Adrenal gland (tissue), 12 donors: ENCODE measurements around the gene HYAL1. TPM values are rescaled to one million over a fixed set of nuclear protein-coding genes. Genes with fewer than 3 reads are reported as not detected.

Experiments used
- DNase-seq, 7 donors: peaks; one replicate each; pipeline ENCODE4 v3.0.0-alpha.2; 2019 to 2020
- H3K27ac ChIP-seq, 5 donors: fragments of 200-600 bp; sonication (generic) in 4 of 5; 1 replicate in 3 of 5; 2 replicates in 2 of 5; pipeline versions ENCODE4 v1.5.1 to v1.8.0; 2016 to 2020; ENCODE audit warnings: mild to moderate bottlenecking in 1 of 5
- H3K27me3 ChIP-seq: fragments of 200-600 bp; 2 replicates; pipeline ENCODE4 v1.8.0; 2021
- H3K36me3 ChIP-seq, 2 donors: fragments of 200-600 bp; replicated peaks in 1 of 2; 1 replicate in 1 of 2; 2 replicates in 1 of 2; pipeline versions ENCODE4 v1.5.1 to v1.8.0; 2018 to 2022
- H3K4me1 ChIP-seq, 2 donors: fragments of 200-600 bp; replicated peaks in 1 of 2; 1 replicate in 1 of 2; 2 replicates in 1 of 2; pipeline versions ENCODE4 v1.5.1 to v1.8.0; 2018 to 2021
- H3K4me3 ChIP-seq, 4 donors: fragments of 200-600 bp; sonication (generic) in 3 of 4; one replicate each; pipeline ENCODE4 v1.5.1; 2016 to 2018
- H3K9me3 ChIP-seq, 3 donors: fragments of 200-600 bp; sonication (generic) in 1 of 3; replicated peaks in 1 of 3; 1 replicate in 2 of 3; 2 replicates in 1 of 3; pipeline versions ENCODE4 v1.5.1 to v1.8.0; 2016 to 2021
- CTCF ChIP-seq, 6 experiments: fragments of 450-650 bp in 4 of 6; fragments of 200-600 bp in 2 of 6; sonication (generic) in 1 of 6; IDR thresholded peaks; 1 replicate in 5 of 6; 2 replicates in 1 of 6; pipeline versions ENCODE4 v1.5.1 to v1.8.0; 2016 to 2021; ENCODE audit warnings: antibody characterized with exemption in 6 of 6, mild to moderate bottlenecking in 2 of 6, moderate library complexity in 1 of 6
- POLR2A ChIP-seq, 2 donors: fragments of 450-650 bp; IDR thresholded peaks; one replicate each; pipeline ENCODE4 v1.6.1; 2017; ENCODE audit warnings: antibody characterized with exemption in 2 of 2, mild to moderate bottlenecking in 2 of 2, moderate library complexity in 1 of 2
- WGBS, 4 donors: extraction: QIAGEN DNeasy Blood & Tissue Kit in 2 of 4; methylation state at CpG; one replicate each; pipeline versions ENCODE4 v1.1.5 to v1.1.7; 2013 to 2017; 5-methylcytosine and 5-hydroxymethylcytosine counted together
- intact Hi-C, 2 donors: fragments of 100-400 bp; cut with DNase I; formaldehyde crosslinking; loops; one replicate each; pipeline versions ENCODE4 v1.14.1 to v1.15.0; 2022 to 2023
- polyA plus RNA-seq, 3 donors: library from polyadenylated mRNA; stranded (reverse); fragments of 200-250 nt in 2 of 3; fragments of 350-450 nt in 1 of 3; fragmentation: Illumina TruSeq in 1 of 3; extraction: RNeasy Lipid Tissue Mini Kit (QIAGEN cat#74804) in 1 of 3; gene quantifications; one replicate each; pipeline ENCODE4 v1.2.3, GENCODE V29; 2013 to 2014
- total RNA-seq, 9 donors: library from RNA; depleted of rRNA in 4 of 9; stranded (reverse); fragments of >200 nt in 4 of 9; fragments of 120-200 nt in 1 of 9; fragmentation: NEBNext Ultra II Directional in 1 of 9; extraction: Animal tissue kit (Norgen Biotek cat#: 25700) in 1 of 9; gene quantifications; one replicate each; pipeline versions ENCODE4 v1.1.0 to v1.2.4, GENCODE V29; 2013 to 2023
- donor health status: healthy with polysubstance abuse.
- donor health status: Bipolar disorder and iron deficiency.
- donor health status: DM: yes; HTN: yes; CAD: no.
- donor health status: DM: no; HTN: no; CAD: no.
- donor health status: DM: no; HTN: no; CAD: no.
- donor health status: DM: yes; HTN: yes; CAD: no.

The HYAL1 gene
- total and polyA plus RNA-seq, 12 donors = 3.2 to 50.5 (median 28.2) TPM

GRCh38 chr3:50338965-50339364 lies 35.6 kb upstream of the HYAL1 start:
- intact Hi-C loops = no loop called here
- WGBS, 4 donors = 58 to 71% (median 67%) methylated on average over 5 of the region's 5 CpGs
- no peaks in the 10 kb centered on the region for H3K9me3 ChIP-seq
- peak overlapping the region in 4 of 5 donors; percentile 87 to 98 (median 94) for H3K27ac ChIP-seq
- H3K4me1 ChIP-seq = peaks cover 21 to 42% of the 10 kb centered on the region in 2 donors
- DNase-seq = no peak
- H3K36me3 ChIP-seq = no peaks in the 10 kb centered on the region
- no peaks in the 10 kb centered on the region for H3K27me3 ChIP-seq
- TF ChIP-seq CTCF (IDR thresholded peaks at IDR 0.05) = no peak
- TF ChIP-seq POLR2A (IDR thresholded peaks at IDR 0.05) = no peak
- H3K4me3 ChIP-seq = no peak overlapping the region

GRCh38 chr3:50337175-50337861 lies 33.9 kb upstream of the HYAL1 start:
- peak overlapping the region; percentile 87 to 98 (median 93) for H3K27ac ChIP-seq
- H3K27me3 ChIP-seq = no peaks in the 10 kb centered on the region
- intact Hi-C loops = no loop called here
- H3K36me3 ChIP-seq = peaks cover 0 to 2% of the 10 kb centered on the region in 2 donors
- TF ChIP-seq CTCF (IDR thresholded peaks at IDR 0.05) (no peak), POLR2A (IDR thresholded peaks at IDR 0.05) (peak; percentile 68 to 96)
- WGBS, 4 donors = 0 to 1% (median 0%) methylated on average over 23 to 79 of the region's 79 CpGs; no CpG with 5 or more reads in 1 of the 4 donors
- H3K4me1 ChIP-seq = peaks cover 29 to 52% of the 10 kb centered on the region in 2 donors
- DNase-seq = peak; percentile 99 to 100 (median 100)
- no peaks in the 10 kb centered on the region for H3K9me3 ChIP-seq
- peak overlapping the region; percentile 30 to 68 (median 58) for H3K4me3 ChIP-seq

- H3K4me3 ChIP-seq = peak overlapping the region; percentile 27 to 68 (median 58)
- DNase-seq = no peak
- intact Hi-C loops = no loop called here
- H3K27me3 ChIP-seq = no peaks in the 10 kb centered on the region
- WGBS, 4 donors = 1 to 2% (median 1%) methylated on average over 9 to 31 of the region's 31 CpGs
- peaks cover 29 to 52% of the 10 kb centered on the region in 2 donors for H3K4me1 ChIP-seq
- H3K9me3 ChIP-seq = no peaks in the 10 kb centered on the region
- peaks cover 0 to 9% of the 10 kb centered on the region in 2 donors for H3K36me3 ChIP-seq
- H3K27ac ChIP-seq = peak overlapping the region; percentile 87 to 98 (median 93)
- TF ChIP-seq POLR2A (IDR thresholded peaks at IDR 0.05) = no peak
- TF ChIP-seq CTCF (IDR thresholded peaks at IDR 0.05) = peak in 1 of 6 experiments; percentile 16
These were observed 33.2 kb upstream of the HYAL1 start for GRCh38 chr3:50336452-50337174.

- peaks cover 29 to 52% of the 10 kb centered on the region in 2 donors for H3K4me1 ChIP-seq
- no peak overlapping the region for H3K4me3 ChIP-seq
- no peaks in the 10 kb centered on the region for H3K9me3 ChIP-seq
- H3K36me3 ChIP-seq = peaks cover 0 to 30% of the 10 kb centered on the region in 2 donors
- H3K27ac ChIP-seq = peak overlapping the region in 4 of 5 donors; percentile 22 to 98 (median 58)
- no peaks in the 10 kb centered on the region for H3K27me3 ChIP-seq
- no peak for TF ChIP-seq POLR2A (IDR thresholded peaks at IDR 0.05)
- no peak for TF ChIP-seq CTCF (IDR thresholded peaks at IDR 0.05)
- 70 to 78% (median 74%) methylated on average over 5 of the region's 5 CpGs for WGBS, 4 donors
- intact Hi-C loops = loop anchor here in 1 of 2 donors (5.0 kb wide), 1 partner anchor 47 kb away; no protein-coding TSS in a partner anchor
- DNase-seq = no peak
These were observed 31.1 kb upstream of the HYAL1 start for GRCh38 chr3:50334339-50335075.
